H9 (cell line): ENCODE results near the gene LRFN2. TPM values are rescaled to one million over a fixed set of nuclear protein-coding genes. Genes with fewer than 3 reads are reported as not detected.

Experiments used
- DNase-seq: peaks from one replicate; pipeline ENCODE4 v3.0.0-alpha.2; 2017
- H2AFZ ChIP-seq: one replicate; pipeline ENCODE4 v1.6.1; 2013; ENCODE audit warnings: mild to moderate bottlenecking, low read length, control low read depth, moderate library complexity
- H2AK5ac ChIP-seq: 2 replicates; pipeline ENCODE4 v1.6.1; 2013; ENCODE audit warnings: low read length, control low read depth, mixed read lengths; ENCODE audit not compliant: insufficient read length
- H2BK120ac ChIP-seq: one replicate; pipeline ENCODE4 v1.6.1; 2013; ENCODE audit warnings: low read depth, mild to moderate bottlenecking, low read length, control low read depth, inconsistent platforms; ENCODE audit not compliant: poor library complexity, severe bottlenecking
- H2BK12ac ChIP-seq: 2 replicates; pipeline ENCODE4 v1.6.1; 2013; ENCODE audit warnings: low read length, control low read depth, mixed read lengths, low read depth; ENCODE audit not compliant: insufficient read length
- H2BK15ac ChIP-seq: 2 replicates; pipeline ENCODE4 v1.6.1; 2013; ENCODE audit warnings: low read depth, low read length, control low read depth
- H2BK20ac ChIP-seq: one replicate; pipeline ENCODE4 v1.6.1; 2013; ENCODE audit warnings: low read depth, mild to moderate bottlenecking, low read length, control low read depth, inconsistent platforms; ENCODE audit not compliant: poor library complexity, severe bottlenecking
- H2BK5ac ChIP-seq: 2 replicates; pipeline ENCODE4 v1.6.1; 2013; ENCODE audit warnings: low read length, control low read depth, mixed read lengths; ENCODE audit not compliant: insufficient read length
- H3K14ac ChIP-seq: 2 replicates; pipeline ENCODE4 v1.6.1; 2013; ENCODE audit warnings: low read length, control low read depth; ENCODE audit not compliant: insufficient read depth
- H3K18ac ChIP-seq: 2 replicates; pipeline ENCODE4 v1.6.1; 2013; ENCODE audit warnings: low read depth, mild to moderate bottlenecking, mixed read lengths, low read length, control low read depth; ENCODE audit not compliant: insufficient read length
- H3K23ac ChIP-seq: 2 replicates; pipeline ENCODE4 v1.6.1; 2013; ENCODE audit warnings: low read length, control low read depth, mixed read lengths, low read depth; ENCODE audit not compliant: insufficient read length
- H3K23me2 ChIP-seq: 2 replicates; pipeline ENCODE4 v1.6.1; 2013; ENCODE audit warnings: low read depth, mild to moderate bottlenecking, mixed read lengths, low read length, control low read depth; ENCODE audit not compliant: insufficient read length, poor library complexity, severe bottlenecking
- H3K27ac ChIP-seq: 2 replicates; pipeline ENCODE4 v1.5.1; 2013; ENCODE audit warnings: low read length, control low read depth, mixed read lengths, low read depth; ENCODE audit not compliant: insufficient read length
- H3K27me3 ChIP-seq: 2 replicates; pipeline ENCODE4 v1.6.1; 2013; ENCODE audit warnings: low read length, control low read depth, inconsistent platforms; ENCODE audit not compliant: insufficient read depth
- H3K4ac ChIP-seq: 2 replicates; pipeline ENCODE4 v1.6.1; 2013; ENCODE audit warnings: low read depth, mild to moderate bottlenecking, control low read depth, inconsistent platforms, low read length, moderate library complexity
- H3K4me1 ChIP-seq: 2 replicates; pipeline ENCODE4 v1.6.1; 2013; ENCODE audit warnings: low read length, control low read depth, inconsistent platforms; ENCODE audit not compliant: insufficient read depth
- H3K4me2 ChIP-seq: 2 replicates; pipeline ENCODE4 v1.6.1; 2013; ENCODE audit warnings: low read length, control low read depth, mixed read lengths; ENCODE audit not compliant: insufficient read length, insufficient read depth
- H3K56ac ChIP-seq: 2 replicates; pipeline ENCODE4 v1.6.1; 2013; ENCODE audit warnings: low read depth, mild to moderate bottlenecking, mixed read lengths, low read length, control low read depth; ENCODE audit not compliant: insufficient read length
- H3K79me1 ChIP-seq: 2 replicates; pipeline ENCODE4 v1.6.1; 2013; ENCODE audit warnings: low read depth, mild to moderate bottlenecking, moderate library complexity, low read length, control low read depth, inconsistent platforms; ENCODE audit not compliant: insufficient read depth, poor library complexity, severe bottlenecking
- H3K79me2 ChIP-seq: 2 replicates; pipeline ENCODE4 v1.6.1; 2013; ENCODE audit warnings: low read length, control low read depth, inconsistent platforms; ENCODE audit not compliant: insufficient read depth
- H3K9ac ChIP-seq: 2 replicates; pipeline ENCODE4 v1.6.1; 2013; ENCODE audit warnings: low read length, control low read depth, mixed read lengths; ENCODE audit not compliant: insufficient read length; ENCODE audit errors: extremely low read depth
- H3K9me3 ChIP-seq: one replicate; pipeline ENCODE4 v1.6.1; 2013; ENCODE audit warnings: low read depth, low read length, inconsistent platforms; ENCODE audit not compliant: control insufficient read depth
- H3T11ph ChIP-seq: one replicate; pipeline ENCODE4 v1.6.1; 2013; ENCODE audit warnings: mild to moderate bottlenecking, low read length, control low read depth, inconsistent platforms
- H4K20me1 ChIP-seq: one replicate; pipeline ENCODE4 v1.6.1; 2013; ENCODE audit not compliant: control insufficient read depth, insufficient read length, insufficient read depth
- H4K5ac ChIP-seq: 2 replicates; pipeline ENCODE4 v1.6.1; 2013; ENCODE audit warnings: low read depth, mild to moderate bottlenecking, mixed read lengths, low read length, control low read depth; ENCODE audit not compliant: insufficient read length
- H4K8ac ChIP-seq: replicated peaks from 2 replicates; pipeline ENCODE4 v1.6.1; 2013; ENCODE audit warnings: low read length, control low read depth, mixed read lengths, low read depth; ENCODE audit not compliant: insufficient read length
- H4K91ac ChIP-seq: 2 replicates; pipeline ENCODE4 v1.6.1; 2013; ENCODE audit warnings: low read depth, mild to moderate bottlenecking, moderate library complexity, mixed read lengths, low read length, control low read depth; ENCODE audit not compliant: insufficient read length
- H3K27ac Mint-ChIP-seq, 3 experiments: 2 replicates in 2 of 3; 3 replicates in 1 of 3; pipeline ENCODE4 v1.8.0; 2020 to 2021; ENCODE audit warnings: mixed read lengths in 3 of 3, mild to moderate bottlenecking in 1 of 3, moderate library complexity in 1 of 3
- H3K27me3 Mint-ChIP-seq: 2 replicates; pipeline ENCODE4 v1.8.0; 2021; ENCODE audit warnings: low read depth, mild to moderate bottlenecking, moderate library complexity, mixed read lengths
- H3K36me3 Mint-ChIP-seq, 3 experiments: 2 replicates in 2 of 3; 3 replicates in 1 of 3; pipeline ENCODE4 v1.8.0; 2020 to 2021; ENCODE audit warnings: low read depth in 3 of 3, mixed read lengths in 3 of 3; ENCODE audit not compliant: insufficient read depth in 1 of 3
- H3K4me1 Mint-ChIP-seq, 2 experiments: 2 replicates each; pipeline ENCODE4 v1.8.0; 2020; ENCODE audit warnings: mixed read lengths in 2 of 2
- H3K4me3 Mint-ChIP-seq, 2 experiments: 2 replicates in 1 of 2; 3 replicates in 1 of 2; pipeline ENCODE4 v1.8.0; 2020 to 2021; ENCODE audit warnings: mild to moderate bottlenecking in 2 of 2, mixed read lengths in 2 of 2, moderate library complexity in 1 of 2
- H3K9me3 Mint-ChIP-seq, 2 experiments: 2 replicates in 1 of 2; 3 replicates in 1 of 2; pipeline ENCODE4 v1.8.0; 2020; ENCODE audit warnings: mild to moderate bottlenecking in 2 of 2, mixed read lengths in 2 of 2, moderate library complexity in 1 of 2
- CTCF ChIP-seq: fragments of 200-600 bp; sonication (generic); conservative IDR thresholded peaks from 3 replicates; pipeline ENCODE4 v1.8.0; 2021; ENCODE audit warnings: antibody characterized with exemption, mild to moderate bottlenecking
- whole genome bisulfite sequencing: extraction: QIAGEN DNeasy Blood & Tissue Kit; methylation state at CpG from one replicate; pipeline ENCODE4 v1.1.7; 2013; ENCODE audit warnings: missing lambda C conversion rate, low lambda C conversion rate, mixed read lengths; ENCODE audit not compliant: insufficient read length; ENCODE audit errors: extremely low coverage; 5-methylcytosine and 5-hydroxymethylcytosine counted together
- total RNA-seq: library from RNA; stranded (reverse); gene quantifications from 2 replicates; pipeline ENCODE4 v1.2.1, GENCODE V29; 2021

LRFN2 gene
- total RNA-seq, 1 experiment from 2014 or later = 0.11 TPM

- H3K4me3 Mint-ChIP-seq = no peak overlapping the region
- H3K27me3 Mint-ChIP-seq = peaks cover 4% of the 10 kb centered on the region
- Histone ChIP-seq H3K4ac (no peak overlapping the region), H2AK5ac (no peak overlapping the region), H3K23ac (no peak overlapping the region), H3K27ac (no peak overlapping the region), H2BK15ac (no peak overlapping the region), H4K91ac (no peak overlapping the region), H3K9me3 (no peaks in the 10 kb centered on the region), H3K27me3 (no peaks in the 10 kb centered on the region), H3K4me1 (no peaks in the 10 kb centered on the region), H3K14ac (no peak overlapping the region), H2BK120ac (no peak overlapping the region), H2BK12ac (no peak overlapping the region), H3K79me1 (no peaks in the 10 kb centered on the region), H4K8ac (no peak overlapping the region), H2AFZ (no peak overlapping the region), H3K23me2 (no peaks in the 10 kb centered on the region), H2BK5ac (no peak overlapping the region), H4K5ac (no peak overlapping the region), H3K4me2 (no peak overlapping the region), H3T11ph (no peak overlapping the region), H4K20me1 (no peaks in the 10 kb centered on the region), H2BK20ac (no peak overlapping the region), H3K79me2 (no peaks in the 10 kb centered on the region), H3K56ac (no peak overlapping the region), H3K9ac (no peak overlapping the region), H3K18ac (peak overlapping the region; percentile 6)
- peak overlapping the region in 1 of 3 experiments; percentile 6; a peak in 1 of 7 replicates for H3K27ac Mint-ChIP-seq
- no peak for TF ChIP-seq CTCF
- no peaks in the 10 kb centered on the region; a peak in 1 of 5 replicates for H3K9me3 Mint-ChIP-seq
- no CpG with 5 or more reads among the region's 5 CpGs for WGBS
- no peaks in the 10 kb centered on the region for H3K36me3 Mint-ChIP-seq
- DNase-seq = no peak
- peaks cover 5 to 16% of the 10 kb centered on the region in 2 experiments for H3K4me1 Mint-ChIP-seq
Measured at GRCh38 chr6:40517654-40518053, 69.5 kb downstream of the LRFN2 start.
